HG02588 (cell line): Measurements from ENCODE around the gene SLC40A1.

ENCODE experiments used
- ATAC-seq: cut with Tn5 transposase; IDR thresholded peaks from one replicate; pipeline ENCODE4 v1.9.1; 2021; ENCODE audit warnings: mild to moderate bottlenecking, moderate library complexity; ENCODE audit not compliant: unreplicated experiment

Gene SLC40A1, protein sequence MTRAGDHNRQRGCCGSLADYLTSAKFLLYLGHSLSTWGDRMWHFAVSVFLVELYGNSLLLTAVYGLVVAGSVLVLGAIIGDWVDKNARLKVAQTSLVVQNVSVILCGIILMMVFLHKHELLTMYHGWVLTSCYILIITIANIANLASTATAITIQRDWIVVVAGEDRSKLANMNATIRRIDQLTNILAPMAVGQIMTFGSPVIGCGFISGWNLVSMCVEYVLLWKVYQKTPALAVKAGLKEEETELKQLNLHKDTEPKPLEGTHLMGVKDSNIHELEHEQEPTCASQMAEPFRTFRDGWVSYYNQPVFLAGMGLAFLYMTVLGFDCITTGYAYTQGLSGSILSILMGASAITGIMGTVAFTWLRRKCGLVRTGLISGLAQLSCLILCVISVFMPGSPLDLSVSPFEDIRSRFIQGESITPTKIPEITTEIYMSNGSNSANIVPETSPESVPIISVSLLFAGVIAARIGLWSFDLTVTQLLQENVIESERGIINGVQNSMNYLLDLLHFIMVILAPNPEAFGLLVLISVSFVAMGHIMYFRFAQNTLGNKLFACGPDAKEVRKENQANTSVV

DNA sequence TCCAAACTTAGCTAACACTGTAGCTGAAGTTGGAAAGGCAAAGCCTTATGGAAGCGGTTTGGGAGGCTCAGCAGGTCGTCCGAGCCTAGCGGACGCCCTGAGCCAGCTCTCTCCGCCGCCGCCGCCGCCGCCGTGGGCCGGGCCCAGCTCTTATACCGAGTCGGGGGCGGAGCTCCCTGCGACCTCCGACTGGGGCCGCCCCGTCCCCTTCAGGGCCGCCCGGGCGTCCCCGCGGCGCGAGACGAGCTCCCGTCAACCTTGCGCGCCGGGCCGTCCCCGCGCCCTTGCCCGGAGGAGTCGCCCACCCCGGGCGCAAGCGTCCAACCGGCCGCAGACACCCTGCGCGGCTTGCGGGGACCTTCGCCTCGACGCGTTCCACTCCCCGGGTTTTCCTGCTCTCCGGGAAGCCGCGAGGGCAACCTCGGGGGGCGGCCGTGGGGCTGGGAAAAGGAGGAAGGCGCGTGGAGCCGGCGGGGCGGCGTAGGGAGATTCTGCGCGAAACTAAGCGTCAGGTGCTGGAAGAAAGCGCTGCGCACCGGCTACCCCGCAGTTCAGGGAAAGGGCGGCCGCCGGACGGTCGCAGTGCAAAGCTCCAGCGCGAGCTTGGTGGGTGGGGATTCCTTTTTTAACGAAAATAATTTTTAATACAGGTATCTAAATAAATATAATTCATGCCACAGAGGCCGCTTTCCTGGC is at the start of gene SLC40A1:
TSS of gene SLC40A1 (minus strand) at position 129 of the 696 bp plus-strand sequence. CDS start 326 bp downstream, outside the sequence.
- ATAC-seq = peak; percentile 66

DNA sequence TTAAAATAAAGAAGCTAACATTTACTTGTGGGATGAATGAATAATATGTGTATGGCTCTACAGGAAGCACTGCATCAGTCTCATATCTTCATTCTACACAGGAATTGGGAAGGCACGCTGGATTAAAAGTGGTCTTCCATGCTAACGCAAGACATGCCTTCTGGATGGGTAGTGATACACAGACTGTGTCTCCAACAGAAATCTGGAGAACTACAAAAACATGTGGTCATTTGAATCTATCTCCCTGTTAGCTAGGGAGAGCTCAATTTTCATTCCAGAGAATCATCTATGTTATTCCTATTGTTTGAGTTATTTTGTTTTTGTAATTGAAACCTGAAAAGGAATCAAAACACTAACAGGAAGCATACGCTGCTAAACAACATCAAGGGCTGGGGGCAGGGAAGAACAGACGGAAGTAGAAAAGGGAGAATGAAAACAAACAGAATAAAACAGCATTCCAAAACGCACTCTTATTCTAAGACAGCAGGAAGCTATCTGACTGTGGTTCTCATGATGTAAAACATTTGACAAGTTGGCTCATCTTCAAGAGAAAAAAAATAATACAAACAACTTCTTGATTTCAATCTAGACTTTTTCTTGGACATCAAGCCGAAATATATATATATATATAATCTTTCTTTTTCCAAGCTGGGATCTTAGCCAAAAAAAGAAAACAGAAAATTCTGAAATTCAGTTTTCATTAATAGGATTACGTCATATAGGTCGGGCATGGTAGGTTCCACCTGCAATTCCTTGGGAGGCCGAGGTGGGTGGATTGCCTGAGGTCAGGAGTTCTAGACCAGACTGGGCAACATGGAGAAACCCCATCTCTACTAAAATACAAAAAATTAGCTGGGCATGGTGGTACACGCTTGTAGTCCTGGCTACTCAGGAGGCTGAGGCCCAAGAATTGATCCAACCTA is 49.2 kb upstream of the SLC40A1 start:
- no peak for ATAC-seq

DNA sequence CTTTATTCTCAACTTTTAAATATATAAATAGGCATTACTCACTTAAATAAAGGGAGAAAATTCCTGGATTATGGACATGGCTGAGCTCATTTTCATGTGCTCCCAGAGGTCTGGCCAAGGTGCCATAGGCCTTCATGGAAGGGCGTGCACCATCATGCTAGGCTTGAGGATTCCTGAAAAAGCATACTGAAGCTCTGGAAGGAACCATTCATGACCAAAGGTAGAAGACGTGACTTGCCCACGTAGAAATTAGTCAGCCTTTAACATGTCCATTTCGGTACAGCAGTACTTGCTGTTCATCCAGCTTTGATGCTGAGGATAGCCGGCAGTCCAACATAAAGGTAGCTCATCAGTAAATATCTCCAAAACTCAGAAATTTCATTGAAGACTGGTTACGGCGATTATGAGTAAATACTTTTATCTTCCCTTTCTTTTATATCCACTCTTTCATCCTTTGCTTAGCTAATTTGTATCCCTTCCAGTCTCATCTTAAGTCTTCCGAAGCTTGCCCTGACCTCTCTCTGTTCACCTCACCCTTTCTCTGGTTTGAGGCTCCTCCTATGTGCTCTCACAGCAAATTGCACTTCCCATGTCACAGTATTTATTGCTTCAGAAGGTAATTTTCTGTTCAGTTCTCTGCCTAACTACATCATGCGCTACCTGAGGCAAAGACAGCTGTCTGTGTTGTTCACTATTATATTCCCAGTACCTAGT is 48.4 kb upstream of the SLC40A1 start:
- ATAC-seq = no peak

DNA sequence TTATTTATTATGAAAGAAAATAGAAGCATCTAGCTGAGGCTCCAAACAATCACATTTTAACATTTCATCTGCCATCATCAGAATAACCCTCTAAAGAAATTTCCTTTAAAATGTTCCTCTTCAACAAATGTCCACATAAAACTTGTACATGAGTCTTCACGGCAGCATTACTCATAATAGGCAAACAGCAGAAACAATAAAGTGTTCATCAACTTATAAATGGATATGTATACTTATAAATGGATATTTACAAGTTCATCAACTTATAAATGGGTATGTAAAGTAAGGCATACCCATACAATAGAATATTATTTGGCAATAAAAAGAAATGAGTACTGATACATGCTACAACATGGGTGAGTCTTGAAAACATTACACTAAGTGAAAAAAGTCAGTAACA is 47.2 kb upstream of the SLC40A1 start:
- no peak for ATAC-seq

DNA sequence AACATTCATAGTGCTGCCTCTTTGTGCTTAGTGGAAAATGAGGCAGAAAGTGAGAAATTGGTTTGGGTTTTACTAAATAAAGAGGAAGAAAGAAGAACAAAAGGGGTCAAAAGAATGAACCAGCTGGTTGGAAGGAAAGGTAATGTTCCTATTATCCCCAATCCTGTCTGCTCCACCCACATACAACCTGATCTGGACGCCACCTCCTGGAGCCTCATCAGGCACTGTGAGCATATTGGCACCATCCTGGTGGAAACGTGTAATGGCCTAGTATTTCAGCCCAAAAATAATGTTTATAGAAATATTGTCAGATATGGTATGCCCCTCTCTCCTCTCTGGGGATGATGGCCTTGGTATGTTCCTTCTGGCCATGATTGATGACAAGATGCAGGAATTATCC is 45.0 kb upstream of the SLC40A1 start:
- no peak for ATAC-seq

DNA sequence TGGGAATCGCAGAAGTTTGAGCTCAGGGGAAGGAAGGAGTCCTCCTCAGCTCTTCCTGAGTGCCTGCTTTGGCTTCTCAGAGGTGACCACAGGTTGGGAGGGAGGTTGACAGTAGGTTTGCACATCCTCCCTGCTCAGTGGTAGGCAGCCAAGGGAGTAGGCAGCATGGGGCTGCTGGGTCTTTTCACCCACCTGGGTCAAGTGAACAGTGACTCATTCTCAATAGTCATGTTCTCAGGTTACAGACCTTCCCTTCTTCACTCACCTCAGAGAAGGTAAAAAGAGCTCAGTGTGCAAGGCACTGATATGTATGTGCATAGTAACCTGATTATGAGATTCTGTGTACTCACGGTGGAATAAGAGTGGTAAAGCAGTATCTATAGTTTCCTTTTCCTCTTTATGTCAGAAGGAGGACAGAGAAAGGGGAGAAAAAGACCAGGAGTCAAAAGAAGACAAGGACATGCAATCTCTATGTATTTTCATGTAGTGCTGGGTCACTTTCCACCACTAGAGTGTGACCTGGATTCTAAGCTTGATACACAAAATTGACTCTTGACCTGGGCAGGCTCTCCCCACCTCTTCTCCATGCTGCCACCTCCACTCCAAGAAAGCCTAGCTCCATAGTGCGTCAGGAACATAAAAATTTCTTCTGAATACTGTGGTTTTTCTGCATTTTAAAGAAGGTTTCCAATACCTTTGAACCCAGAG is 44.2 kb upstream of the SLC40A1 start:
- no peak for ATAC-seq

DNA sequence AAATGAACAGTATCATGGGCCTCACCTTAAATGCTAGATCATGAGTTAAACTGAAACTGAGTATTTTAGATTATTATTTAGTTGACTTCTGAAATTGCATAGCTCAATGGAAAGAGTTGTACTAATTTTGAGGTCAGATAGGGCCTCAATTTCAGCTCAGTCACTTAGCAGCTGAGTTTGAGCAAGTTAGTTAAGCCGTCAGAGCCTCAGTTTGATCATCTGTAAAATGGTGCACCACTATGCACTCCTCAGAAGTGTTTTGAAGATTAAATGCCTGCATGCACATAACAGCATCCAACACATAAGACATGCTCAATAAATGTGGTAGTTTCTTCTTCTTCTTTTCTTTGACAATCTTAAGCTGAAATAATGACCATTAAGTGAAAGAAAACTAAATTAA is 42.5 kb upstream of the SLC40A1 start:
- no peak for ATAC-seq

DNA sequence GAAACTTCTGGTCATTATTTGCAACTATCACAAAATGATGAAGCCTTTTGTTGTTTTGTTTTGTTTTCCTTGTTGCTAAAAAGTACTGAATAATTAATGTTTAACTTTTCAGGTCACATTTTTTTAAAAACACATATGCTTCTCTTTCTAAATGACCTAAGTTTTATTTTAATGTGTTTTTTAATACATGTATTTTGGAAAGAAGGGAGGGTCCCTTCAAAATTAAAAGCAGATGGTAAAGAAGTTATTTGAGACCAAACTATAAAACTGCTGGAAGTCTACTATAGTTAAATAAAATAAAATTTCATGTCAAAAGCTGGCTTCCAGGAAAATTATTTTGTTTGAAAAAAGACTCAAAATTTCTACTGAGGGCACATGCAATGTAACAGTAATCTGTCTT is 41.2 kb upstream of the SLC40A1 start:
- no peak for ATAC-seq

DNA sequence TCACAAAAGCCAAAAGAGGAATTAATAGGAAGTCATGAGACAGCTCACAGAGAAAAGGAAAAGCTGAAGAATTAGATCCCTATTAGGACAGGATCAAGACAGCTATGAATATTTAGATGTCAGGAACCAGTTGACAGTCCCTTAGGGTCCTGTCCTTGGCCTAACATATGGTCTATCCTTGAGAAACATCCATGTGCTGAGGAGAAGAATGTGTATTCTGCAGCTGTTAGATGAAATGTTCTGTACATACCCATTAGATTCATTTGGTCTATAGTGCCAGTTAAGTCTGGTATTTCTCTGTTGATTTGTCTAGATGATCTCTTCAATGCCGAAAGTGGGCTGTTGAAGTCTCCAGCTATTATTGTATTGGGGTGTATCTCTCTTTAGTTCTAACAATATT is 37.6 kb upstream of the SLC40A1 start:
- no peak for ATAC-seq

DNA sequence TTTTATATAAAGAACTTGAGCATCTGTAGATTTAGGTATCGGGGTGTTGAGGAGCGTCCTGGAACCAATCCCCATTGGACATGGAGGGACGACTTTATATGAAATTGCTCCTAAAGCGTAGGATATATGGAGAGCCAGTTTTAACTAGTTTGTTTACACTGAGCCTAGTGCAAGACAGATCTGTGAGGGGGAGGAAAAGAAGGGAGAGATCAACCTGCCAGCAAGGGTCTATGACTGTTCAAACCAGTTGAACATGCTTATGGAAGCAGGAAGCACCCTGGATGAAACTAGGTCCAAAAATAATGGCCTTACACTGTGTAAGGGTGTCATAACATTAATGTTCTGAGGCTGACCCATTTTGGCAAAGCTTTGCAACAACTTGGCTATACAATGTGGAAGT is 34.0 kb upstream of the SLC40A1 start:
- ATAC-seq = no peak

DNA sequence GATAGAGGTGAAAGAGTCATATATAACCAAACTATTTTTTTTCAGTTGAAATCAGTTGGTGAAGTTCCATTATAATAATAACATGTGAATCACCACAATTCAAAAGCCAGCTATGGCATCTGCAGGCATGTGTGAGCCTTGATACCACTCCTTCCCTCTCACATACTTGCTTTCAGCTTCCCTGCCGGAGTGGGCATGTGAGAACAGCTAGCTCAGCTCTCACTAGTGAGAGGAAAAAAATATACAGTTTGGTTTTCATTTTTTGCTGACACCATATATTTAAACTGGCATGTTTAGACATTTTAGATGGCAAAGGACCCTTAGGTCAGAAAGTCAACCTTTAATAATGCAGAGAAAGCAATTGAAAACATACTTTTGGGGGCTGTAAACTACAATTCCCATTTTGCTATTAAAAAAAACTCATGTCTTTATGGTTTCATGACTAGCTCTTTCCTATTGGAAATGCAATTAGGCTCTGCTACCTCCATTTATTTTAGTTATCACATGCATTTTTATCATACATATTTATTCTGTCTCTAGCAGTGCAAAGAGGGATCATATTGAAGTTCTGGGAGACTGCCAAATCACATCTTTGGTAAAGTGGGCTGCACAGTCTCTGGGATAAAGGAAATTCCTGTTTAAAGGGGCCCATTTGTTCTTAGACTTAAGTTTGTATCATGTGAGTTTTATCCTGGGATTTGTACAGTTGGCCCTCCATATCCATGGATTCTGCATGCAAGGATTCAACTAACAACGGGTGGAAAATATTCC is 33.2 kb upstream of the SLC40A1 start:
- ATAC-seq = no peak

DNA sequence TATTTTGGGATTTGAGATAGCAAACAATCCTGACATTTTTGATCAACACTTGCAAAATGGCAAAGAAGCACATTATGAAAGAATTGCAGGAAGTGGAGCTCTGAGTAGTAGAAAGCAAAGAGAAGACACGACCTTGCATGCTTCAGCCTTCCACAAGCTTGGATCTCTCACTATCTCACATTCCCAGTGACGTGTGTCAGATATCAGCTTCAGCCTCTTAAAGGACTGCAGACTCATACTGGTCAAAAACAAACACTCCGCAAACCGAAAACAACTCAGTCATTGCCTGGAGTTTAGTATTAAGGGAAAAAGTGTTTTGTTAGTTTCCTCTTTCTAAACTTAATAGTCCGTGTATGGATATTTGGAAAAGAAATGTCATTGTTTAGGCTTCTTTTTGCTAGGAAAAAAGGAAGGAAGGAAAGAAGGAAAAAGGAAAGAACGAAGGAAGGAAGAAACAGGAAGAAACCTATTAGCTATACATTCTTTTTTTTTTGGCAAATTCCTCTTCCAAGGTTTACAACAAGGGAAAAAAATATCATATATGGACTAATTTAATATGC is 32.6 kb upstream of the SLC40A1 start:
- no peak for ATAC-seq

DNA sequence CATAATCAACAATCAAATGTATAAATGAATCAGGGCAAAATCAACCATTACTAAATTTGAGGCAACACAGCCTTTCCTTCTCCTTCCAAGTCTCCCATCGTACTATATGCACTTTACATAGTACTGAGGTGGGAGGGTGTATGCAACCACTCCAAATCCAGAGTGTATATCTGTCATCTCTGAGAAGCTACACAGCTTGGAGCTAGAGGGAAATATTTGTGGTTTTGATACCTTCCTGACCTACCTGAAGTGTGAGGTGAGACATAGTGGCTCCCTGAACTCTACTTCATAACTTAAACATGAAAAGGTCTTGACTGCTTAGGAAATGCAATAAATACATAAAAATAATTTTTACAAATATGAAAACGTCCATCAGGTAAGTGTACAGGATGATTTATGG is 30.1 kb upstream of the SLC40A1 start:
- ATAC-seq = no peak

DNA sequence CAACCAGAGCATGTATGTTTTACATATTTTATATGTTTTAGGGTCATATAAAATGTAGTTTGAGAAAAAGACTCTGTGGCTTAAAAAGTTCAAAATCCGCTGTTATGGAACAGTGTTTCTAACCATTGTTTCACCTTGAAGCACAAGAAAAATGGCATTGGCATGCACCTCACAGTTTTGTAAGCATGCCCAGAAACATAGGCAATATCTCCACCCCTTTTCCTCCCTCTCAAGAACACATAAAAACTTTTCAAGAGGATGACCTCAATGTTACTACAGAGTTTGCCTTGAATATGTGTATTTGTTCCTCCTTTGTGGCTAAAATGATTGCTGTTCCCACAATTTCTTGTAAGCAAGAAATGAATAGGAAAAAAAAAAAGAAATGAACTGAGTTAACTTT is 29.3 kb upstream of the SLC40A1 start:
- no peak for ATAC-seq

DNA sequence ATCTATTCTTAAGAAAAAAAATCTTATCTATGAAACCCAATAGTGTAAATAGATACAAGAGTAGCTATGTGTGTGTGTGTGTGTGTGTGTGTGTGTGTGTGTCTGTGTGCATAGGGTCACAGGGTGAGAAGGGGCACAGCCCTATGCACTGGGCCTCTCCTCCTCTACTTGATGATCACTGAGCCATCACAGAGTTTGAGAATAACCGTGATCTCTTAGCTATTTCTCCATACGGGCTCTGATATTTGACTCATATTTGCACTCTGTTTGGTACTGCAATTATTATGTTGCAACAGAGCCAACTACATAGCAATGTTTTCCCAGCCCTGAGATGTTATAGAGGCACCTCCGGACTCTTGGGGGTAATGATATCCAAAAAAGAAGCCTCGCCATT is 28.8 kb upstream of the SLC40A1 start:
- ATAC-seq = no peak

DNA sequence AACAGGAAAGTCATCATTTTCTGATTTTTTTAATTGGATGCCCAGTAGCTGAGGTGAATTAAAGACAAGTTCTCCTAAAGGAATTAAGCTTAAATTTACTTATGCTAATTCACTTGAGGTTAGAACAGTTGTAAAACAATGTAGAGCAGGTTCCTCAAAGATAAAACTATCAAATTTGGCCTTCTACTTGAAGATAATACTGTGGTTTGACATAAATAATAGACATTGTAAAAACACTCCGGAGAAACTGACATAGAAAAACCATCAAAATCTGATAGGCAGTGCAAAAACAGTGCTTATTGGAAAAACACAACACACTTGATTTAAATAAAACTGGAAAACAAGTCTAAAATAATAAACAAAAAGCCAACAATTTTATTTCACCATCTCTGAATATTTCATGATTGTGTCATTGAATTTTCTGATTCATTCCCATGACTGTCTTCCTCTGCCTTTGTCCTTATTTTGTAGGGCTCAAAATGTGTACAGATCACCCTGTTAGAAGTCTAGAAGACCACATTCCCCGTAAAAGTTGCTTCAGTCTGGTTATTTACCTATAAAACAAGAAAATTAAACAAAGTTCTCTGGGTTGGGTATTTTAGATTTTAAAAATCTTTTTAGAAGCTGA is 28.3 kb upstream of the SLC40A1 start:
- no peak for ATAC-seq

DNA sequence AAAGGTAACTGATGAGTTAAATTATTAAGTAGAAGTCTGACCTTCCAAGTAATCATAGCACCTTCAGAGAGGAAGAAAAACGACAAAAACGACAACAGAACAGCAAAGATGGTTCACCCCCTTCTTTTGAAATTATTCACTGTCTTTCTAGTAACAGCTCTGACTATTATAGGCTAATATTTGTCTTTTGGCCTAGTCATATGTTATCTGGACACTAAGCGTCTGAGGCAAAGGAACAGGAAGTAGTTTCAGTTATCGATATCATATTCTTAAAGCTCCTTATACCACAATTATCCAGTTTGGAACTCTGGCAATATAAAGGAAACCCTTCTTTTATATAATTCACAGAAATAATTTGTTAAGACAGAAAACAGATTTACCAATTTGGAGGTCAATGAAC is 27.6 kb upstream of the SLC40A1 start:
- no peak for ATAC-seq

DNA sequence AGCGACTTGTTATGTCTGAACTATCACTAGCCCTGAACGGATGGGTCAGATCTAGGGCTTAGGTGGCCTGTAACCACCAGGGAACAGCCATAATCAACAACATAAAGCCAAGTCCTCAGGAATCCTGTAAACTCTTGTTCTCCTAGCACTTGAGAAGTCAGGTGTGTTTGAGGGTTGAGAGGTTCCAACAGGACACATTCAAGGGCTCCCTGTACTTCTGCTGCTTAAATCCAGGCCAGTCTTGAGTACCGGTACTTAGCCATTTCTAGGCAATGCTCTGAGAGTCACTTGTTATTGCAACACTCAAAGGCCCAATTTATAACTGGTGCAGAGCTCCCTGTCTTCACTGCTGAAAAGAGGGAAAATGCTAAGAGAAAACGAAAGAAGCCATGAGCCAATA is 21.6 kb upstream of the SLC40A1 start:
- ATAC-seq = no peak
